Peyer's patch (tissue), 4 donors: Measurements from ENCODE around the gene CA10. TPM values are rescaled to one million over a fixed set of nuclear protein-coding genes. Genes with fewer than 3 reads are reported as not detected.

ENCODE experiments used
- DNase-seq, 3 donors: peaks; one replicate each; pipeline ENCODE4 v3.0.0-alpha.2; 2017 to 2019
- H3K27ac ChIP-seq, 4 donors: fragments of 200-600 bp; sonication (generic); one replicate each; pipeline ENCODE4 v1.5.1; 2016 to 2019
- H3K27me3 ChIP-seq, 2 donors: fragments of 200-600 bp; sonication (generic); one replicate each; pipeline ENCODE4 v1.5.1; 2019
- H3K36me3 ChIP-seq, 3 donors: fragments of 200-600 bp; sonication (generic); one replicate each; pipeline ENCODE4 v1.5.1; 2016 to 2019
- H3K4me1 ChIP-seq, 4 donors: fragments of 200-600 bp; sonication (generic); one replicate each; pipeline ENCODE4 v1.5.1; 2016 to 2019
- H3K4me3 ChIP-seq, 4 donors: fragments of 200-600 bp; sonication (generic); 1 replicate in 3 of 4; 2 replicates in 1 of 4; pipeline ENCODE4 v1.5.1; 2016 to 2019; ENCODE audit warnings: mild to moderate bottlenecking in 1 of 4
- H3K9me3 ChIP-seq, 4 donors: fragments of 200-600 bp; sonication (generic); one replicate each; pipeline ENCODE4 v1.5.1; 2016 to 2019; ENCODE audit warnings: mild to moderate bottlenecking in 1 of 4
- POLR2A ChIP-seq, 2 donors: fragments of 450-650 bp; IDR thresholded peaks; one replicate each; pipeline ENCODE4 v1.5.1; 2017; ENCODE audit warnings: antibody characterized with exemption in 2 of 2, mild to moderate bottlenecking in 2 of 2, moderate library complexity in 2 of 2
- total RNA-seq, 4 donors: library from RNA; depleted of rRNA; stranded (reverse); fragments of >200 nt; gene quantifications; one replicate each; pipeline ENCODE4 v1.1.0, GENCODE V29; 2016
- TF ChIP-seq, protein P1 (sequence below), 6 experiments: fragments of 450-650 bp in 4 of 6; fragments of 200-600 bp in 2 of 6; sonication (generic) in 1 of 6; IDR thresholded peaks; one replicate each; pipeline ENCODE4 v1.5.1; 2017 to 2019; ENCODE audit warnings: antibody characterized with exemption in 6 of 6, mild to moderate bottlenecking in 3 of 6, moderate library complexity in 1 of 6

The CA10 gene
- total RNA-seq, 4 donors from 2014 or later, result 1.4 to 1.7 TPM; not detected in 2

- no peaks in the 10 kb centered on the region for H3K27me3 ChIP-seq
- no peak overlapping the region for H3K27ac ChIP-seq
- H3K4me3 ChIP-seq, result no peak overlapping the region
- no peaks in the 10 kb centered on the region for H3K4me1 ChIP-seq
- no peaks in the 10 kb centered on the region for H3K36me3 ChIP-seq
- TF ChIP-seq, protein P1, sequence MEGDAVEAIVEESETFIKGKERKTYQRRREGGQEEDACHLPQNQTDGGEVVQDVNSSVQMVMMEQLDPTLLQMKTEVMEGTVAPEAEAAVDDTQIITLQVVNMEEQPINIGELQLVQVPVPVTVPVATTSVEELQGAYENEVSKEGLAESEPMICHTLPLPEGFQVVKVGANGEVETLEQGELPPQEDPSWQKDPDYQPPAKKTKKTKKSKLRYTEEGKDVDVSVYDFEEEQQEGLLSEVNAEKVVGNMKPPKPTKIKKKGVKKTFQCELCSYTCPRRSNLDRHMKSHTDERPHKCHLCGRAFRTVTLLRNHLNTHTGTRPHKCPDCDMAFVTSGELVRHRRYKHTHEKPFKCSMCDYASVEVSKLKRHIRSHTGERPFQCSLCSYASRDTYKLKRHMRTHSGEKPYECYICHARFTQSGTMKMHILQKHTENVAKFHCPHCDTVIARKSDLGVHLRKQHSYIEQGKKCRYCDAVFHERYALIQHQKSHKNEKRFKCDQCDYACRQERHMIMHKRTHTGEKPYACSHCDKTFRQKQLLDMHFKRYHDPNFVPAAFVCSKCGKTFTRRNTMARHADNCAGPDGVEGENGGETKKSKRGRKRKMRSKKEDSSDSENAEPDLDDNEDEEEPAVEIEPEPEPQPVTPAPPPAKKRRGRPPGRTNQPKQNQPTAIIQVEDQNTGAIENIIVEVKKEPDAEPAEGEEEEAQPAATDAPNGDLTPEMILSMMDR (IDR thresholded peaks at IDR 0.05), result no peak
- TF ChIP-seq POLR2A (IDR thresholded peaks at IDR 0.05), result no peak
- no peak for DNase-seq
- H3K9me3 ChIP-seq, result no peaks in the 10 kb centered on the region
These were observed 8.9 kb downstream of the CA10 start for GRCh38 chr17:52149626-52150025.

DNA sequence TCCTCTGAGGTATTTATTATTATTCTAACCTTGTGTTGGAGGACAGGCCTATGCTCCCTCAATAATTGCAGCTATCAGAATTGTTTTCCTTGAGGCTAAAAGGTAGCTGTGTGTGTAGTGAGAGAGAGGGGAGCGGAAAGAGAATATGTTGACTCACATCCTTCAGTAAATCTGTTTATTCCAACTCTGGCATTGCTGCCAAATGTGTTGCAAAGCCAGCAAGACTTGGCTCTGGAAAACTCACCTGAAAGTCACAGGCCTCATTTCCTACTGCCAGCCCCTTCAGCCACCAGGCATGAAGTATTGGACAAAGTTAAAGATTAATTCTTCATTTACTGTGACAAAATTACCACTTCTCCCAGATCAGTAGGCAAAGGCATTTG lies 9.6 kb downstream of the CA10 start:
- Histone ChIP-seq H3K36me3 (no peaks in the 10 kb centered on the region), H3K4me1 (no peaks in the 10 kb centered on the region), H3K9me3 (no peaks in the 10 kb centered on the region), H3K4me3 (no peak overlapping the region), H3K27me3 (no peaks in the 10 kb centered on the region), H3K27ac (peak overlapping the region in 1 of 4 donors; percentile 5)
- DNase-seq, result no peak
- no peak for TF ChIP-seq POLR2A (IDR thresholded peaks at IDR 0.05)
- TF ChIP-seq, protein P1 (IDR thresholded peaks at IDR 0.05), result no peak

- no peak overlapping the region for H3K27ac ChIP-seq
These were observed 10.1 kb downstream of the CA10 start for GRCh38 chr17:52148288-52148968.

GRCh38 chr17:52147872-52148271 lies 10.6 kb downstream of the CA10 start:
- Histone ChIP-seq H3K9me3 (no peaks in the 10 kb centered on the region), H3K27me3 (no peaks in the 10 kb centered on the region), H3K36me3 (no peaks in the 10 kb centered on the region), H3K4me3 (no peak overlapping the region), H3K4me1 (no peaks in the 10 kb centered on the region), H3K27ac (no peak overlapping the region)
- DNase-seq, result no peak
- TF ChIP-seq POLR2A (IDR thresholded peaks at IDR 0.05), result no peak
- TF ChIP-seq, protein P1 (IDR thresholded peaks at IDR 0.05), result no peak

More at GRCh38 chr17:52148288-52148968, 10.1 kb downstream of the CA10 start:
- Histone ChIP-seq H3K4me1 (no peaks in the 10 kb centered on the region), H3K36me3 (no peaks in the 10 kb centered on the region), H3K27me3 (no peaks in the 10 kb centered on the region), H3K4me3 (no peak overlapping the region), H3K9me3 (no peaks in the 10 kb centered on the region)
- TF ChIP-seq, protein P1 (IDR thresholded peaks at IDR 0.05), result no peak
- no peak for TF ChIP-seq POLR2A (IDR thresholded peaks at IDR 0.05)
- DNase-seq, result no peak

- no peak overlapping the region for H3K4me3 ChIP-seq
- no peaks in the 10 kb centered on the region for H3K27me3 ChIP-seq
- no peak overlapping the region for H3K27ac ChIP-seq
- no peak for DNase-seq
- TF ChIP-seq, protein P1 (IDR thresholded peaks at IDR 0.05), result no peak
- TF ChIP-seq POLR2A (IDR thresholded peaks at IDR 0.05), result no peak
- no peaks in the 10 kb centered on the region for H3K9me3 ChIP-seq
- H3K4me1 ChIP-seq, result no peaks in the 10 kb centered on the region
- H3K36me3 ChIP-seq, result no peaks in the 10 kb centered on the region
These were observed 11.1 kb downstream of the CA10 start for GRCh38 chr17:52147431-52147830.
